Measurements from ENCODE around the gene ITIH3.

ITIH3 gene

DNA sequence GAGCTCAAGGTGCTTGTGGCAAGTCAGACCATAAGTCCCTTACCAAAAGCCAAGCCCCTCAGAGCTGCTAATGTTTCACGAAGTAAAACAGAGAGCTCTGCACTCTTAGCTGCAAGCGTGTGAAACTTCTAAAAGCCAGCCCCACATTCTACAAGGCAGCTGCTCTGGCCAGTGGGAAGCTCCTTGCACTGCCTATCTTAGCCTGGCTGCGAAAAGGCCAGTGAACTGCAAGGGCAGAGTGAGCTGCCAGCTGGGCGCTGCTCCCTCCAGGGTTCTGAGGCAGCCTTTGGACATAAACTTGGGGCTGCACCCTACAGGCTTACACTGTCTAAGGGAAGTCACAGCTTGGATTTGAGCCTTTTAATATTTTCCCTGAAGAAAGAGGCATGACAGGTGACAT lies 42.4 kb downstream of the ITIH3 start:
- DNase-seq (ENCODE audit: extremely low spot score): no peak
- POLR2A ChIA-PET: interaction anchor here (0.8 kb wide), 1 partner anchor 9 kb away, joined by 3 read pairs; no protein-coding TSS in a partner anchor
- CTCF ChIA-PET: interaction anchor here (0.6 to 2.1 kb wide), 2 partner anchors 8 to 16 kb away, joined by 3 to 8 read pairs; no protein-coding TSS in a partner anchor
- no peak for TF ChIP-seq HDGF (IDR thresholded peaks at IDR 0.05; ENCODE audit: borderline replicate concordance)
- TF ChIP-seq ARNT (IDR thresholded peaks at IDR 0.05): no peak
- TF ChIP-seq L3MBTL2 (conservative IDR thresholded peaks at IDR 0.05): no peak

DNA sequence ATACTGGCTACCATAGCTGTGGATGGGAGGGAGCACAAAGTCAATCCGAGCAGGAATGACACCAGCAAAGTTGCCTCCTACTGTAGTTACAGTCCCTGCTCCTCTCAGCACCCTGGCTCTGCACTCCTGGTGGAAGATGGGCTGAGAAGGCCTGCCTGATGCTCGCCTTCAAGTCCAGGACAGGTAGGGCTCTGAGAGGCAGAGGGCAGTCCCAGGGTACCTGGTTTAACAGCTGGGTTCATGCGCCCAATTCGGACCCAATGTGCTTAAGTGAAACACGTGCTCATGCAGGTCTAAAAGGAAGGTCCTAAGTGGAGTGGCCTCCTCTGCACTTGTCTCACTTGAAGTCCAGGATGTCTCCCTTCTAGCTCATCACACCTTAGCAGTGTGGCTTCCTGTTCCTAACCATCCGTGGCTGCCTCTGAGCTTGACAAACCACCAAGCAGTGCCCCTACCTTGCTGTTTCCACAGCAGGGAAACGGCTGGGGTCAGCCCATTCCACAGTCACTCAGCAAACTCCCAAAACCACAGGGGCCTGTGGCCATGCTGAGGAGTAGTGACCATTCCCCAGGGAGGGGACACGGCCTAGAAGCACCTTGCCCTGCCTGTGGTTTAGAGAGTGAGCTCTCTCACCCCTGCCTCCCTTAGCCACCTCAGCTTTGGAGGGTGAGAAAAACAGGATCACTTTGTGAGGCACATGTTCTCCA lies 44.1 kb downstream of the ITIH3 start:
- CTCF ChIA-PET: interaction anchor here (0.5 to 2.1 kb wide), 2 partner anchors 18 to 54 kb away, joined by 6 to 8 read pairs; no protein-coding TSS in a partner anchor
- TF ChIP-seq NFRKB (IDR thresholded peaks at IDR 0.05) (no peak), SUZ12 (IDR thresholded peaks at IDR 0.05) (no peak), ELF4 (IDR thresholded peaks at IDR 0.05) (no peak), LEF1 (IDR thresholded peaks at IDR 0.05; ENCODE audit: borderline replicate concordance) (no peak)
- POLR2A ChIA-PET: interaction anchor here (0.8 kb wide), 1 partner anchor 16 kb away, joined by 3 read pairs; no protein-coding TSS in a partner anchor

GRCh38 chr3:52839268-52839575 lies 44.6 kb downstream of the ITIH3 start:
- TF ChIP-seq PKNOX1 (IDR thresholded peaks at IDR 0.05) (no peak), LEF1 (IDR thresholded peaks at IDR 0.05; ENCODE audit: borderline replicate concordance) (no peak), ZNF384 (IDR thresholded peaks at IDR 0.05) (no peak), CTBP1 (IDR thresholded peaks at IDR 0.05; ENCODE audit: borderline replicate concordance) (no peak), BHLHE40 (IDR thresholded peaks at IDR 0.05; ENCODE audit: borderline replicate concordance) (no peak), L3MBTL2 (conservative IDR thresholded peaks at IDR 0.05) (no peak), SUZ12 (IDR thresholded peaks at IDR 0.05) (no peak), HDGF (IDR thresholded peaks at IDR 0.05; ENCODE audit: borderline replicate concordance) (no peak), TARDBP (IDR thresholded peaks at IDR 0.05) (no peak), ELF4 (IDR thresholded peaks at IDR 0.05) (no peak), FOXM1 (IDR thresholded peaks at IDR 0.05; ENCODE audit: borderline replicate concordance) (no peak), ARNT (IDR thresholded peaks at IDR 0.05) (no peak), FOXK2 (IDR thresholded peaks at IDR 0.05) (no peak)
- no peak for DNase-seq (ENCODE audit: extremely low spot score)
- ChIA-PET POLR2A (interaction anchor here (0.8 kb wide), 1 partner anchor 17 kb away, joined by 3 read pairs; no protein-coding TSS in a partner anchor), CTCF (no interaction called here)

More for the DNA sequence above, 44.1 kb downstream of the ITIH3 start:
- DNase-seq (ENCODE audit: extremely low spot score): no peak

GRCh38 chr3:52839892-52840545 lies 45.4 kb downstream of the ITIH3 start:
- ChIA-PET POLR2A (no interaction called here), CTCF (interaction anchor here (0.6 kb wide), 1 partner anchor 793 kb away, joined by 3 read pairs; no protein-coding TSS in a partner anchor)
- TF ChIP-seq BHLHE40 (IDR thresholded peaks at IDR 0.05; ENCODE audit: borderline replicate concordance) (no peak), HDGF (IDR thresholded peaks at IDR 0.05; ENCODE audit: borderline replicate concordance) (no peak), ELF4 (IDR thresholded peaks at IDR 0.05) (no peak), TARDBP (IDR thresholded peaks at IDR 0.05) (no peak), ZNF384 (IDR thresholded peaks at IDR 0.05) (no peak)
- DNase-seq (ENCODE audit: extremely low spot score): no peak

DNA sequence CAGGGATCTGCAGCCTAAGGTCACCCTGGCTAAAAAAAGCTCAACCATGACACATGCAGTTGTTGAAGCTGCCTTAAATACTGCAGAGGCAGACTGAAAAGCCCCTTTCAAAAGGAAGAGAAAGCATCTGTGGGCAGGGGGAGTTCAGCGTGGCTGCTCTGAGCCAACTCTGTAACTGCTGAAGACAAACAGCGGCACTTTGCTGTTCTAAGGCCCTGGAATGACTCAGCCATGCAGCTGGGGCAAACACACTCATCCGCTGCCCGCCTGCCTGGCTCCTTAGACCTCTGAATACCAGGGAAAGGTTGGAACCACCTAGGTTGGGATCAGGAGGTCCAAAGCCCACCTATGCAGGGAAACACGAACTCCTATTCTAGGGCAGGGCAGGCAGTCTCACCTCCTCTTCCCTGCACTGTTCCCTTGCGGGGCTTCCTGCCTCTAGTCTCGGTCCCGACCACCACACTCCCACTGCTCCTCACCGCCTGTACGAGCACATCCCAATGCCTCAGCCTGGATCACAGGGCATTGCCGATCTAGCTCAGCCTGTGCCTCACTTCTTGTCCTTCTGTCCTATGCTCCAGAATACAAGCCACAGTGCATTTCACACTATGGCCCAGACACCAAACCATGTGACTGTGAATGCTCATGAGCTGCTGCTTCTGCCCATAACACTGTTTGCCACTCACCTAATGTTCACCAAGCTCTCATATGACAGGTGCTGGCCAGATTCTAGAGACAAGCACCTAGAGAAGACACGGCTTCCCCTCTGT lies 46.8 kb downstream of the ITIH3 start:
- TF ChIP-seq PKNOX1 (IDR thresholded peaks at IDR 0.05) (no peak), FOXM1 (IDR thresholded peaks at IDR 0.05; ENCODE audit: borderline replicate concordance) (no peak), TARDBP (IDR thresholded peaks at IDR 0.05) (no peak), NFRKB (IDR thresholded peaks at IDR 0.05) (no peak), ARNT (IDR thresholded peaks at IDR 0.05) (no peak), SP1 (IDR thresholded peaks at IDR 0.05) (no peak), FOXK2 (IDR thresholded peaks at IDR 0.05) (no peak), BHLHE40 (IDR thresholded peaks at IDR 0.05; ENCODE audit: borderline replicate concordance) (no peak), ELF4 (IDR thresholded peaks at IDR 0.05) (no peak), L3MBTL2 (conservative IDR thresholded peaks at IDR 0.05) (no peak), SUZ12 (IDR thresholded peaks at IDR 0.05) (no peak)
- no peak for DNase-seq (ENCODE audit: extremely low spot score)
- CTCF ChIA-PET: interaction anchor here (0.6 kb wide), 1 partner anchor 52 kb away, joined by 5 read pairs; no protein-coding TSS in a partner anchor
- POLR2A ChIA-PET: interaction anchor here (2.0 kb wide), 1 partner anchor 71 kb away, joined by 6 read pairs; the partner anchor contains the start of gene NEK4

DNA sequence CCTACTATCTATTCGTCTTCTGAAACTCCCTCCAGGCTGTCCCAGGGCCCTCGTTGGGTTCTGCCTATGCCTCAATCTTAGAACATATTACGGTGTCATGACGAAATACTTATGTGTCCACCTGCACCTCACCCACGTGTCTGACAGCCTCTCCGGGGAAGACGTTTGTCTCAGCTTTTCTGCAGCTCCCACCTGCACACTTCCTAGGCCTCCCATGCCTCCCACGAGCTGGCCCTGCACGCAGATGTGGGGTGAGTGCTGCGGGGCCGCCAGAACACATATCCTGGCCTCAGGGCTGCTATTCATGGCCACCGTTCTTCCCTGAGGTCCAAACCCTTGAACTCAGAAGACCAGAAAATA lies 47.4 kb downstream of the ITIH3 start:
- TF ChIP-seq SUZ12 (IDR thresholded peaks at IDR 0.05) (no peak), PKNOX1 (IDR thresholded peaks at IDR 0.05) (no peak), ZNF384 (IDR thresholded peaks at IDR 0.05) (no peak), LEF1 (IDR thresholded peaks at IDR 0.05; ENCODE audit: borderline replicate concordance) (no peak), FOXM1 (IDR thresholded peaks at IDR 0.05; ENCODE audit: borderline replicate concordance) (no peak), BHLHE40 (IDR thresholded peaks at IDR 0.05; ENCODE audit: borderline replicate concordance) (no peak), CTBP1 (IDR thresholded peaks at IDR 0.05; ENCODE audit: borderline replicate concordance) (no peak), L3MBTL2 (conservative IDR thresholded peaks at IDR 0.05) (no peak), ARNT (IDR thresholded peaks at IDR 0.05) (no peak)

More for the DNA sequence above, 47.4 kb downstream of the ITIH3 start:
- POLR2A ChIA-PET: interaction anchor here (2.0 kb wide), 1 partner anchor 71 kb away, joined by 6 read pairs; the partner anchor contains the start of gene NEK4
- CTCF ChIA-PET: interaction anchor here (0.6 kb wide), 1 partner anchor 51 kb away, joined by 5 read pairs; no protein-coding TSS in a partner anchor
- no peak for DNase-seq (ENCODE audit: extremely low spot score)

All from HEK293T (cell line).